Stimulated activated CD4-positive, alpha-beta T cell treated with anti-CD3 and anti-CD28 coated beads, Interleukin-15, amount 100 ng/mL, for 1 hour (primary cell): Measurements from ENCODE around the gene PPP1R1A.

Experiments
- DNase-seq, 2 donors: peaks; one replicate each; pipeline ENCODE4 v3.0.0-alpha.2; 2020; ENCODE audit warnings: low read depth in 1 of 2, low spot score in 1 of 2

Gene PPP1R1A

GRCh38 chr12:54572881-54573280, 15.6 kb downstream of the PPP1R1A start:
- DNase-seq, result no peak

DNA sequence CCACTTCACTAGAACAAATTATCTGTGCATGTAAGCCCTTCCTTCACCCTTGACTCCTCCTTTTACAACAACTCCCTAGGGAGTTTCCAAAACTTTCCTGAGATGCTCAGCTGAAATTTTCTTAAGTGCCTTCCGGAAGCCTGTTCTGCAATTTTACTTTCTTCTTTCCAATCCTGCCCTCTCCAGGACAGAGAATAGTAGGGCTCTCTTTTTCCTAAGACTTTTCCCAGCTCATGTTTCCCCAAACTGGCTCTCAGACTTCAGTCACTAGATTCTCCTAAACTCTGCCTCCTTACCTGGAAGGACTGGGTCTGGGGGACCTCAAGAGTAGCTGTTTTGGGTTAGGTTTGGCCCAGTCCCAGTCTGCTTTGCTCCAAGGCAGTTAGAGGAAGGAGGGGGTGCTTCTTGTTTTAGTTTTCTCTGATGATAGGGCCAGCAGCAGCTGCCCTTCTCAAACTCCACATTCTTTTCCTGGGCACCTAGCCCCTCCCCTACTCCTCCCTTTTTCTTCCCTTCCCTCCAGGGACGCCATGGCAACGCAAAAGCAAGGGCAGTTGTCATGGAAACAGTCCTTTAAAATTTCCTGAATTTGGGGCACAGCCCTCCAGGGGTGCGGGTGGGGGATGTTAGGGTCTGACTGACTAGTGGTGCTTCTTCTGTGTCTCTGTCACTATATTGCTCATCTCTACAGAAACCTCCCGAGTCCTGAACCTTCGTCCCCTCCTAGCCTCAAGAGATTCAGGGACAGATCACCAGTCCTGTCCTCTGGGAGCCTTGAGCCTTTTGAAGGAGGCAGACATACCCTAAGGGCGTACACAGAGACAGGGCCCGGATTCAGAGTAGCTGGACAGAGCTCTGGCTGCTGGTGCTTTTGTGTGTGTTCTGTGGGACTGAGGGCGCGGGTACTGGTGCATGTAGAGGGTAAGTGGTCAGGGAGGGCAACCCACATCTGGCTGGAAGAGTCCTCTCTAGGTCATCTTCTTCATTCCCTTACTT, 17.0 kb downstream of the PPP1R1A start:
- DNase-seq, result no peak

DNA sequence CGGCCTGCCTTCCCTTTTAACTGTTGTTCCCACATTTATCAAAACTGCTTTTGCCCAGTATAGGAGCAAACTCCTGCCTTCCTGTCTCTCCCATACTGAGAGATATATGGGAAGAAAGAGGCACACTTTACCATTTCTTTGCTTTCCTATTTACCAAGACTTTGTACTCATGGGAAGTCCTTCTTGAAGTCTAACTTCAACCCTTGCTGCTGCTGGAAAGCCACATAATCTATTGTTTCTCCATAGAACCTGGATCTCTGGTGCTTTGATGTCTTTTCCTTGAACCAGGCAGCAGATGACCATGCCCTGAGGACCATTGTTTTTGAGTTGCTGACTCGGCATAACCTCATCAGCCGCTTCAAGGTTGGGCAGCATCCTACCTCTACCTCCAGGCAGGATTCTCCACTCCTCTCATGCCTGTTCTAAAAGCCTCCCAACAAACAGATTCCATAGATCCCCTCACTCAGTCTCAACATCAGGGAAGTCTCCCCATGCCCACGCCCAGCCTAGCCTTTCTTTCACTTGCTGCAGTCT, 18.4 kb downstream of the PPP1R1A start:
- DNase-seq, result no peak

GRCh38 chr12:54569072-54569471, 19.4 kb downstream of the PPP1R1A start:
- DNase-seq, result no peak

DNA sequence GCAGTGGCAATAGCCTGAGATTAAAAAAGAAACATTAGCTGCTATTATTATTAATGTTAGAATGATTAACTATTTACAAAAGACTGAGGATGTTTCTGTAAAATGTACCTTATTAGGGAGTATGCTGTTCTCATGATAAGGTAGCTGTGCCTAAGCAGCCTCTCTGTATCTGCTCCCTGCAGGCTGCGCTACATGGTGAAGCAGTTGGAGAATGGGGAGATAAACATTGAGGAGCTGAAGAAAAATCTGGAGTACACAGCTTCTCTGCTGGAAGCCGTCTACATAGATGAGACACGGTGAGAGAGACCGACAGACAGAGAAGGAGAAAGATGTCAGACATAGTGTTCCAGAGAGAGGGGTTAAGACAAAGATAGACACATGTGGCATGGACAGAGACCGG, 21.7 kb downstream of the PPP1R1A start:
- no peak for DNase-seq

- DNase-seq, result no peak
Observed at GRCh38 chr12:54565986-54566544, 22.4 kb downstream of the PPP1R1A start.

GRCh38 chr12:54565310-54565985, 23.0 kb downstream of the PPP1R1A start:
- DNase-seq, result no peak

GRCh38 chr12:54564768-54565167, 23.7 kb downstream of the PPP1R1A start:
- DNase-seq, result no peak

- DNase-seq, result no peak
Observed at GRCh38 chr12:54563787-54564186, 24.7 kb downstream of the PPP1R1A start.

DNA sequence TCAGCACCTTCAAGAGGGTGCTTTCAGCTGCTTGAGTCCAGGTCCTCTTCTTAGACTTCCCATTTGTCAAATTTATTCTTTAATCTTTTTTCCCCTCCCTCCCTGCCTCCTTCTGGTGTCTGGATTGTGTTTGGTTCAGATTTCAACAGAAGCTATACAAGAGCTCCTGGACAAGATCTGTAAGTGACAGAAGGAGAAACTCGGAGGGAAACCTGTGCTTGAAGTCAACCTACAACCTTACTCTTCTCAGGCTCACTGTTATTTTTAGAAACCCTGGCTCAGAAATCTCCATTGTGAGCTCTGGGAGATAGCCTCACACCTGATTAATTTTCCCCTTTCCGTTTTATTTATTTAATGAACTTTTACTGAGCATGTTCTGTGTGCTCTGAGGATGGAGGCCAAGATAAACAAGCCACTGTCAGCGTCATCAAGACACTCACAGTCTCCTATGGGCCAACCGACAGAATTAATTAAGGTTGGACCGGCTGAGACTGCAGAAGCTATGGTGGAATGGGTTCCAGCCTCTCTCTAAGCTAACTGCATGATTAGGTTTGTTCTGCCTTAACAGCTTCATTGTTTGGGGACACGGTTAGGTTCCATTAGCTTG, 25.6 kb downstream of the PPP1R1A start:
- DNase-seq, result no peak

DNA sequence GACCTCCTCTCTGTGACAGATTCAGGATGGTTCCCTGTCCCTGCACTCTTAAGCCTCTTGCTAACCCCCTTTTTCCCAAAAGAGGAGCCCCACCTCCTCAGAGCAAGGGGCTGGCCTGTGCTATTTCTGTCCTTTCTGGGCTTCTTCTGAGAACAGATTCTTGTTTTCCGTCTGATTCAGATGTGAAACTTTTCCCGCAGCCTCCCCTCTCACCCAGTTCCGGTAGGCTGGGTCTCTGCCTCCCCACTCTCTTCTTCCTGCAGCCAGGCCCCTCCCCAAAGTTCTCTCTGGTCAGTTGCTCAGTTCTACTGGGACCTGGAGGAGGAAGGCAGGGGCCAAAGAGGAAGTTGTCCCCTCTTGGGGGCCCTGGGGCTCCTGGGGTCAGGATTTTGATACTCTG, 27.3 kb downstream of the PPP1R1A start:
- DNase-seq, result no peak

DNA sequence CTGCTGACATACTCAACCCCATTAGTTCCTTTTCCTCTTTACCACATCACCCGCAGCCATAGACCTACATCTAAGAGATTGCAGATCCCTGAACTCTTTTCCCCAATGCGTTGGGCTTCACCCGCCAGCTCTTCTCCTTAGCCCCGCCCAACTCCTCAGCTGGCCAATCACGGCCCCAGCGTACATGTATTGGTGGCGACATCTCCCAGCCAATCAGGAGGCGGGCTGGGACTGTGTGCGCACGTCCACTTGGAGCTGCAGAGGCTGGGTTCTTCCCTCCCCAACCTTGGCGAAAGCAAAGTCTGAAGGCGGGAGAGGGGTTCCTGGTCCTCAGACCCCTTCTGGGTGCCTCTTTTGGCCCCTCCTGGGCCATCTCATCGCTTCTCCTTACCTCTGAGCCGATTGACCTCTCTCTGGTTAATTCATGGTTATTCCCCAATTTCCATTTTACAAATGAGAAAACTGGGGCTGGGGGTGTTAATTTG, 28.0 kb downstream of the PPP1R1A start:
- peak; percentile 69 for DNase-seq

- DNase-seq, result no peak
Observed at GRCh38 chr12:54558759-54559158, 29.7 kb downstream of the PPP1R1A start.

DNA sequence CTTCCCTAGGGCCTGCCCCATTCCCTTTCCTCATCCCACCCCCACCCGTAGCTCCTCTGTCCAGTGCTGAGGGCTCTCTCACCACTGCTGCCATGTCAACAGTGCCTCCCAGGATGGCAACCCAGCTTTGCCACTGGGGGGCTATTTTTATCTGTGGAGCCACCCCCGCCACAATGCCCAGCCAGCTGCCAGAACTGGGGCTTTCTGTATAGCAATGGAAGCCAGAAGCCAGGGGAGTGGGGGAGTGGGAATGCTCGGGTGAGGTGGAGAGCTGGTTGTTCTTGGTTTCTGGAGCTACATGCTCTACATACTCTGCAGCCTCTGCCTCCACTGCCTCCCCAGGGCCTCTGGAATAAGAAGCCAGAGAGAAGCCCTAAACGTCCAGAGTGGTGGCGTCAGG, 30.1 kb downstream of the PPP1R1A start:
- DNase-seq, result no peak

- DNase-seq, result no peak
Observed at GRCh38 chr12:54555670-54556257, 32.7 kb downstream of the PPP1R1A start.

DNA sequence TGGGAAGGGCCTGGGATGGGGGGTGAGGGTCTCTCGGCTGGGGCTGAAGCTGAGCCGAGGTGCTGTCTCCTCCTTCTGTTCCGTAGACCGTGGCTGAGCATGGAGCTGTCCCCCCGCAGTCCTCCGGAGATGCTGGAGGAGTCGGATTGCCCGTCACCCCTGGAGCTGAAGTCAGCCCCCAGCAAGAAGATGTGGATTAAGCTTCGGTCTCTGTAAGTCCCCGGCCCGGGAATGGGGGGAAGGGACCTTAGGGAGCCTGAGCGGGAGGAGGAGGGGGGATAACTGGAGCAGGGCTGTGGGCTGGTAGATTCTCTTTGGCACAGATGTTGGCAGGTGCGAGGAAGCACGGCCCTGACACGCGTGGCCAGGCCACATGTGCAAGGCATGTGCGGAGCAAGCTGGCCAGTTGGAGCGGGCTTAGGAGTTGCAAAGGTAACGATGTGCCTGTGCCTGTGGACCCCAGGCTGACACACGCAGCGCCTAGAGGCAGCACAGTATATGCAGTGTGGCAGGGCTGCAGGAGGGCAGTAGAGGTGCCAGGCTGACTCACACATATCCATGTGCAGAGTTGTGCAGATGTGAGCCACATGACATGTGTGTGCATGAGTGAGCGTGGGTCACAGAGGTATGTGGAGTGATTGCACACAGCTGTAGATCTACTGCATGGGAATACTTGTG, 38.5 kb downstream of the PPP1R1A start:
- DNase-seq, result no peak

GRCh38 chr12:54546511-54546910, 41.9 kb downstream of the PPP1R1A start:
- no peak for DNase-seq

- DNase-seq, result no peak
Observed at GRCh38 chr12:54544743-54545142, 43.7 kb downstream of the PPP1R1A start.

- DNase-seq, result no peak
Observed at GRCh38 chr12:54543526-54543925, 44.9 kb downstream of the PPP1R1A start.

GRCh38 chr12:54541751-54542290, 46.6 kb downstream of the PPP1R1A start:
- DNase-seq, result no peak
